Measurements from ENCODE around the gene PSMD4. TPM values are rescaled to one million over a fixed set of nuclear protein-coding genes. Genes with fewer than 3 reads are reported as not detected.
A peak's percentile ranks its signal among the peaks of the same experiment; 100 is the strongest.
"Not testable (repeated sequence)": the region's sequence is repeated elsewhere in the genome, so short reads cannot be mapped to it uniquely, and the experiment has no call there.

Gene PSMD4
- 100 to 1,000 TPM; 112 to 182 (median 153) TPM for polyA plus RNA-seq
- long read RNA-seq, donor 1 = 0 reads
- long read RNA-seq, donor 2, transcript PSMD4-202 (10 exons, 1,350 nt) = major isoform, 14 of 26 reads
- long read RNA-seq, donor 2, partial matches to known transcripts = 11 of 26 reads
- long read RNA-seq, donor 2, other reads (novel, unspliced or antisense) = 0 of 26 reads
- long read RNA-seq, donor 3, transcript PSMD4-202 (10 exons, 1,350 nt) = major isoform, 30 of 56 reads
- long read RNA-seq, donor 3, partial matches to known transcripts = 21 of 56 reads
- long read RNA-seq, donor 3, other reads (novel, unspliced or antisense) = 0 of 56 reads
- long read RNA-seq, donor 4, partial matches to known transcripts = 0 of 1 reads
- long read RNA-seq, donor 4, other reads (novel, unspliced or antisense) = 0 of 1 reads
- long read RNA-seq, donor 5, transcript PSMD4-202 (10 exons, 1,350 nt) = major isoform, 10 of 41 reads
- long read RNA-seq, donor 5, partial matches to known transcripts = 30 of 41 reads
- long read RNA-seq, donor 5, other reads (novel, unspliced or antisense) = 0 of 41 reads
- long read RNA-seq, donor 6, transcript PSMD4-202 (10 exons, 1,350 nt) = major isoform, 36 of 70 reads
- long read RNA-seq, donor 6, partial matches to known transcripts = 27 of 70 reads
- long read RNA-seq, donor 6, other reads (novel, unspliced or antisense) = 5 of 70 reads
- long read RNA-seq, donor 7 = 0 reads
- long read RNA-seq, donor 8, partial matches to known transcripts = 0 of 4 reads
- long read RNA-seq, donor 8, other reads (novel, unspliced or antisense) = 0 of 4 reads
- long read RNA-seq, donor 9, transcript PSMD4-202 (10 exons, 1,350 nt) = major isoform, 10 of 19 reads
- long read RNA-seq, donor 9, partial matches to known transcripts = 7 of 19 reads
- long read RNA-seq, donor 9, other reads (novel, unspliced or antisense) = 0 of 19 reads
- long read RNA-seq, donor 10, transcript PSMD4-202 (10 exons, 1,350 nt) = major isoform, 33 of 74 reads
- long read RNA-seq, donor 10, partial matches to known transcripts = 35 of 74 reads
- long read RNA-seq, donor 10, other reads (novel, unspliced or antisense) = 0 of 74 reads

DNA sequence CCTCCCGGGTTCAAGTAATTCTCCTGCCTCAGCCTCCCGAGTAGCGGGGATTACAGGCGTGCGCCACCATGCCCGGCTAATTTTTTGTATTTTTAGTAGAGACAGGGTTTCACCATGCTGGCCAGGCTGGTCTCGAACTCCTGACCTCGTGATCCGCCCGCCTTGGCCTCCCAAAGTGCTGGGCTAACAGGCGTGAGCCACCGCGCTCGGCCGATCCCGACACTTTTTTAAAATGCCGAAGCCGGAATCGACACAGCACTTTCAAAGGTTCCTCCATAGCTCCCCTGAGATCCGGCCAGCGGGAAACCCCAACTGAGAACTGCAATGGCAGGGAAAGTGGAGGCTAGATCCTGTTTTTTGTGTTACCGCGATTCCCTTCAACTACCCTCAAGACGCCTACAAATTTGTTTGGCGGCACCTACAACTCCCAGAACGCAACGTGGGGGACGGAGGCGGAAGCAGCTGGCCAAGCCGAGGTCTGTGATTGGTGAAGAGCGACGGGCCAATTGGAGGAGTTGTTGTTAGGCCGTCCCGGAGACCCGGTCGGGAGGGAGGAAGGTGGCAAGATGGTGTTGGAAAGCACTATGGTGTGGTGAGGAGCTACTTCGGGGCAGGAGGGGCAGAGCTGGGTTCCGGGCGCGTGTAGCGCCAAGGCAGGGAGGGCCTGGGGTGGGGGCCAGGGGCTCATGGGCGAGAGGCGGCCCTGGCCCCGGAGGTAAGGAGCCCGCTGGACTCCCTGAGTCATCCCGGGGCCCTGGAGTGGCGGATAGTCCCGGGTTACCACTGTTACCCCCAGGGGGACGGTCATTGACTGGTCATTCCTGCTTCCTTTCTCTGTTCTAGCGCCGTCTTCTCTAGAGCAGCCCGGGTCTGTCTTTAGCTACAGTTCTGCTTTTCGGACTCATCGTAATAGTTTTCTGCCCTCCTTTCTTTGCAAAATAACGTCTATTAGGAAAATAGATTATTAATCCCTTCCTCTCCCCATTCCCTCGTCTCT lies at the start of gene PSMD4:
Gene PSMD4 (plus strand): TSS at position 518 of the 997 bp plus-strand sequence. CDS start 49 bp downstream, at position 567.
- Histone ChIP-seq H3K27ac (ENCODE audit: low read depth in 1 of 3, low read length in 2 of 3) (peak within 1 kb of the TSS; percentile 70 to 93 (median 80)), H3K4me3 (ENCODE audit: low read depth in 1 of 3, low read length in 3 of 3) (peak within 1 kb of the TSS; percentile 80 to 93 (median 83)), H3K36me3 (ENCODE audit: control insufficient read depth in 3 of 3, insufficient read depth in 2 of 3, low read depth in 1 of 3, low read length in 3 of 3) (peaks cover 0 to 15% (median 0%) of the 10 kb centered on the region in 3 donors), H3K9me3 (ENCODE audit: control insufficient read depth in 2 of 2, insufficient read depth in 1 of 2, low read depth in 1 of 2, low read length in 1 of 2) (no peaks in the 10 kb centered on the region), H3K4me1 (ENCODE audit: control insufficient read depth in 3 of 3, insufficient read depth in 2 of 3, low read depth in 1 of 3, low read length in 2 of 3) (peaks cover 0 to 3% (median 3%) of the 10 kb centered on the region in 3 donors), H3K27me3 (ENCODE audit: control insufficient read depth in 3 of 3, insufficient read depth in 3 of 3, low read length in 3 of 3) (no peaks in the 10 kb centered on the region)
- 8 to 11% (median 9%) methylated on average over 56 of the region's 56 CpGs for WGBS, 3 donors
- no peak for FAIRE-seq
- peak; percentile 98 to 99 for DNase-seq

DNA sequence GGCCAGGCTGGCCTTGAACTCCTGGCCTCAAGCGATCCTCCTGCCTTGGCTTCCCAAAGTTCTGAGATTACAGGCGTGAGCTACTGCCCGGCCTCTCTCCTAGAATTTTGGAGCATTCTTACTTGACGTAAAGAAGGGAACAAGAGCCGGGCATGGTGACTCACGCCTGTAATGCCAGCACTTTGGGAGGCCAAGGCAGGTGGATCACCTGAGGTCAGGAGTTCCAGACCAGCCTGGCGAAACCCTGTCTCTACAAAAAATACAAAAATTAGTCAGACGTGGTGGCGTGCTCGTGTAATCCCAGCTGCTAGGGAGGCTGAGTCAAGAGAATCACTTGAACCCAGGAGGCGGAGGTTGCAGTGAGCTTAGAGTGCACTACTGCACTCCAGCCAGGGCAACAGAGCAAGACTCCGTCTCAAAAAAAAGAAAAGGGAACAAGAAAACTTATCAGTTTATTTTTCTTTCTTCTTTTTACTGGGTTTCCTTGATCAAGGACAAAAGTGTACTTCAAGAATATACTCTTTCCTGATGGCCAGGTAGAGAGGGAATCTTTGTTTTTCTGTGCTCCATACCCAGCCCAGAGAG lies 49.1 kb upstream of the PSMD4 start:
- H3K4me3 ChIP-seq (ENCODE audit: low read depth in 1 of 3, low read length in 3 of 3); FAIRE-seq; H3K27ac ChIP-seq (ENCODE audit: low read depth in 1 of 3, low read length in 2 of 3); DNase-seq; H3K9me3 ChIP-seq (ENCODE audit: control insufficient read depth in 2 of 2, insufficient read depth in 1 of 2, low read depth in 1 of 2, low read length in 1 of 2); H3K27me3 ChIP-seq (ENCODE audit: control insufficient read depth in 3 of 3, insufficient read depth in 3 of 3, low read length in 3 of 3); H3K4me1 ChIP-seq (ENCODE audit: control insufficient read depth in 3 of 3, insufficient read depth in 2 of 3, low read depth in 1 of 3, low read length in 2 of 3): not testable (repeated sequence)
- whole genome bisulfite sequencing, 3 donors = 88 to 95% (median 92%) methylated on average over 12 of the region's 12 CpGs
- H3K36me3 ChIP-seq (ENCODE audit: control insufficient read depth in 3 of 3, insufficient read depth in 2 of 3, low read depth in 1 of 3, low read length in 3 of 3) = peaks cover 0 to 61% (median 8%) of the 10 kb centered on the region in 3 donors

DNA sequence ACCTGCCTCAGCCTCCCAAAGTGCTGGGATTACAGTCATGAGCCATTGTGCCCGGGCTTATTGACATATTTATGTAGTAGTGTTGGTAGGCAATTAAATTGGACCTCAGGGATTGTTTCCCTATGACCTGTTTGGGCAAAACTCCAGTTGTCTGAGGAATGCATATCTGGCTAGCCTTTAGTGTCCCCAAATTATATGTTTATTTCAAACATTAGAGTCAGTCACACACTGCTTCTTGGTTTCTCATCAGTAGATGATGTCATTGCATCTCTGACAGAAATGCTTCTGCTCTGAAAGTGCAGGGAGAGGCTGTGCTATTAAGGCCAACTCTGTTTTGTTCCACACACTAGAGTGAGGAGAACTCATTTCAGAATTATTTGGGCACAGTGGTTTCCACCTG lies 43.7 kb upstream of the PSMD4 start:
- WGBS, 3 donors = 79 to 83% (median 82%) methylated on average over 1 of the region's 1 CpG
- no peaks in the 10 kb centered on the region for H3K4me1 ChIP-seq (ENCODE audit: control insufficient read depth in 3 of 3, insufficient read depth in 2 of 3, low read depth in 1 of 3, low read length in 2 of 3)

DNA sequence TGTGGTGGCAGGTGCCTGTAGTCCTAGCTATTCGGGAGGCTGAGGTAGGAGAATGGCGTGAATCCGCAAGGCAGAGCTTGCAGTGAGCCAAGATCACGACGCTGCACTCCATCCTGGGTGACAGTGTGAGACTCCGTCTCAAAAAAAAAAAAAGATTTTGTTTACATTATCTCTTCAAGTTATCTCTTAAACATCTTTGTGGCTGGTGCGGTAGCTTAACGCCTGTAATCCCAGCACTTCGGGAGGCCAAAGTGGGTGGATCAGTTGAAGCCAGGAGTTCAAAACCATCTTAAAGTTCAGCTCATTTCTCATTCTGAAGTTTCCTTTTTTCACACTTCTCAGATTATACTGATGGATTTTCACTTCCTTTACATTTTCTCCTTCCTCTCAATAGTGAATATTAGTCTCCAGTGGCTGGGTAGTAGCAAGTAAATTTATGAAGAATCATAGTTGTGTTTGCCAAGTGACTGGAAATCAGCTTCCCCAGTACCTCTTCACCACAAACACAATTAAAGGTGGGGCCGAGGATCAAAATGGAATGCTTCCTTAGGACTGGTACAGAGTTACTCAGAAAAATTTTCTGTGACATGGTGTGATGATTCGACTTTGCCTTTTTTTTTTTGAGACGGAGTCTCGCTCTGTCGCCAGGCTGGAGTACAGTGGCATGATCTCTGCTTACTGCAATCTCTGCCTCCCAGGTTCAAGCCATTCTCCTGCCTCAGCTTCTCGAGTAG lies 42.4 kb upstream of the PSMD4 start:
- no peak for DNase-seq
- Histone ChIP-seq H3K27ac (ENCODE audit: low read depth in 1 of 3, low read length in 2 of 3) (no peak overlapping the region), H3K27me3 (ENCODE audit: control insufficient read depth in 3 of 3, insufficient read depth in 3 of 3, low read length in 3 of 3) (no peaks in the 10 kb centered on the region), H3K36me3 (ENCODE audit: control insufficient read depth in 3 of 3, insufficient read depth in 2 of 3, low read depth in 1 of 3, low read length in 3 of 3) (peaks cover 0 to 51% (median 6%) of the 10 kb centered on the region in 3 donors), H3K4me1 (ENCODE audit: control insufficient read depth in 3 of 3, insufficient read depth in 2 of 3, low read depth in 1 of 3, low read length in 2 of 3) (peaks cover 0 to 2% (median 0%) of the 10 kb centered on the region in 3 donors), H3K9me3 (ENCODE audit: control insufficient read depth in 2 of 2, insufficient read depth in 1 of 2, low read depth in 1 of 2, low read length in 1 of 2) (no peaks in the 10 kb centered on the region), H3K4me3 (ENCODE audit: low read depth in 1 of 3, low read length in 3 of 3) (no peak overlapping the region)
- 74 to 84% (median 83%) methylated on average over 15 of the region's 15 CpGs for WGBS, 3 donors
- FAIRE-seq = no peak

More for the DNA sequence above, 43.7 kb upstream of the PSMD4 start:
- Histone ChIP-seq H3K4me3 (ENCODE audit: low read depth in 1 of 3, low read length in 3 of 3) (no peak overlapping the region), H3K27me3 (ENCODE audit: control insufficient read depth in 3 of 3, insufficient read depth in 3 of 3, low read length in 3 of 3) (no peaks in the 10 kb centered on the region), H3K9me3 (ENCODE audit: control insufficient read depth in 2 of 2, insufficient read depth in 1 of 2, low read depth in 1 of 2, low read length in 1 of 2) (no peaks in the 10 kb centered on the region), H3K36me3 (ENCODE audit: control insufficient read depth in 3 of 3, insufficient read depth in 2 of 3, low read depth in 1 of 3, low read length in 3 of 3) (peaks cover 0 to 58% (median 6%) of the 10 kb centered on the region in 3 donors), H3K27ac (ENCODE audit: low read depth in 1 of 3, low read length in 2 of 3) (no peak overlapping the region)
- FAIRE-seq (no peak), DNase-seq (no peak)

DNA sequence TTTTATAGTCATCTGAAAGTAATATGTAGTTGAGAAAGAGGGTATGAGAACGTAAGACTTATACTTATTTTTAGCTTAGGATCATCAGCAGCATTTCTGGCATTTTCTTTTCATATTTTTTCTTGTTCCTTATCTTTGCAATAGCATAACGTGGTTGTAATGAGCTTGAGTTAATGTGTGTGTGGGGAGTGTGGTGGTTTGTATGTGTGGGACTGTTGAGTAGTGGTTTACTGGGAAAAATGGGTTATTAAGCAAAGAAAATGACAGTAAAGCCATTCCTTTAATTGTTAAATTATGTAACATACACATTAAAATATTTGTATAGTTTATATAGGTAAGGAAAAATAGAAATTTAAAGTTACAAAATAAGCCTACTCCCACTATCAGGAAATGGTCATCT lies 41.0 kb upstream of the PSMD4 start:
- H3K36me3 ChIP-seq (ENCODE audit: control insufficient read depth in 3 of 3, insufficient read depth in 2 of 3, low read depth in 1 of 3, low read length in 3 of 3) = peaks cover 0 to 47% (median 2%) of the 10 kb centered on the region in 3 donors
- 24 to 52% (median 43%) methylated on average over 2 of the region's 2 CpGs for WGBS, 3 donors
- H3K27ac ChIP-seq (ENCODE audit: low read depth in 1 of 3, low read length in 2 of 3) = no peak overlapping the region
- H3K4me1 ChIP-seq (ENCODE audit: control insufficient read depth in 3 of 3, insufficient read depth in 2 of 3, low read depth in 1 of 3, low read length in 2 of 3) = peaks cover 0 to 3% (median 0%) of the 10 kb centered on the region in 3 donors
- no peak overlapping the region for H3K4me3 ChIP-seq (ENCODE audit: low read depth in 1 of 3, low read length in 3 of 3)
- H3K9me3 ChIP-seq (ENCODE audit: control insufficient read depth in 2 of 2, insufficient read depth in 1 of 2, low read depth in 1 of 2, low read length in 1 of 2) = no peaks in the 10 kb centered on the region
- H3K27me3 ChIP-seq (ENCODE audit: control insufficient read depth in 3 of 3, insufficient read depth in 3 of 3, low read length in 3 of 3) = no peaks in the 10 kb centered on the region
- DNase-seq = no peak
- no peak for FAIRE-seq

DNA sequence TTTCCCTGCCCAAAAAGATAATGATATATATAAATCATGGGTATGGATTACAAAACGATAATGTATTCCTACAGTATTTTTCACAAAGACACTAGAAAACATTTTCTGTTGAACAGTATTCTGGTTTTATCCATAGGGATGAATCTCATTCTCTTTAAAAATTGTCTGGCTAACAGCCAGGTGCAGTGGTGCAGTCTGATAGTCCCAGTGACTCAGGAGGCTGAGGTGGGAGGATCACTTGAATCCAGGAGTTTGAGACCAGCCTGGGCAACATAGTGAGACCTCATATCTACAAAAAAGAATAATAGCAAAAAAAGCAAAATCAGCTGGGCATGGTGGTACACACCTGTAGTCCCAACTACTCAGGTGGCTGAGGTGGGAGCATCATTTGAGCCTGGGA lies 32.9 kb upstream of the PSMD4 start:
- peaks cover 0 to 46% (median 6%) of the 10 kb centered on the region in 3 donors for H3K36me3 ChIP-seq (ENCODE audit: control insufficient read depth in 3 of 3, insufficient read depth in 2 of 3, low read depth in 1 of 3, low read length in 3 of 3)
- FAIRE-seq (no peak), DNase-seq (no peak)
- no peak overlapping the region for H3K4me3 ChIP-seq (ENCODE audit: low read depth in 1 of 3, low read length in 3 of 3)
- peaks cover 0 to 3% (median 0%) of the 10 kb centered on the region in 3 donors for H3K4me1 ChIP-seq (ENCODE audit: control insufficient read depth in 3 of 3, insufficient read depth in 2 of 3, low read depth in 1 of 3, low read length in 2 of 3)
- no peak overlapping the region for H3K27ac ChIP-seq (ENCODE audit: low read depth in 1 of 3, low read length in 2 of 3)
- WGBS, 3 donors = 77 to 94% (median 93%) methylated on average over 1 of the region's 1 CpG
- no peaks in the 10 kb centered on the region for H3K9me3 ChIP-seq (ENCODE audit: control insufficient read depth in 2 of 2, insufficient read depth in 1 of 2, low read depth in 1 of 2, low read length in 1 of 2)
- H3K27me3 ChIP-seq (ENCODE audit: control insufficient read depth in 3 of 3, insufficient read depth in 3 of 3, low read length in 3 of 3) = no peaks in the 10 kb centered on the region

DNA sequence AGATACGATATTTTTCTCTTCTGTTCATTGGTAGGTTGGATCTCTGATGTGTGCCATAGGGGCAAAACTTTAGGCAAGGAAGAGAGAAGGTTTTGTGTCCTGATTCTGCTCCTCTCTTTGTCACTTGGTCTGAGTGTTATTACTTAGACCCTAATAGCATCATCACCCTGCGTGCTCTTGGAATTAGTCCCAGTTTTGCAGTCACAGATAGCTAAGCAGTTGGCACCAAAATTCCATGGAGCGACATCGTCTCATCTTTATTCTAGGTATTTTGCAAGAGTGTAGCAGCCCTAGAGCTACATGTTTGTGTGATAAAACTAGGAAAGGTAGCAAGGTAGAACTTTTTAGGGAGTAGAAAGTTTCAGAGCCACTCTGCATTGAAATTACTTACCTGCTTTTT lies 32.4 kb upstream of the PSMD4 start:
- WGBS, 3 donors = 89 to 93% (median 93%) methylated on average over 4 of the region's 4 CpGs
- Histone ChIP-seq H3K27ac (ENCODE audit: low read depth in 1 of 3, low read length in 2 of 3) (no peak overlapping the region), H3K27me3 (ENCODE audit: control insufficient read depth in 3 of 3, insufficient read depth in 3 of 3, low read length in 3 of 3) (no peaks in the 10 kb centered on the region), H3K9me3 (ENCODE audit: control insufficient read depth in 2 of 2, insufficient read depth in 1 of 2, low read depth in 1 of 2, low read length in 1 of 2) (no peaks in the 10 kb centered on the region), H3K4me1 (ENCODE audit: control insufficient read depth in 3 of 3, insufficient read depth in 2 of 3, low read depth in 1 of 3, low read length in 2 of 3) (peaks cover 0 to under 1% (median 0%) of the 10 kb centered on the region in 3 donors), H3K4me3 (ENCODE audit: low read depth in 1 of 3, low read length in 3 of 3) (no peak overlapping the region), H3K36me3 (ENCODE audit: control insufficient read depth in 3 of 3, insufficient read depth in 2 of 3, low read depth in 1 of 3, low read length in 3 of 3) (peaks cover 0 to 44% (median 6%) of the 10 kb centered on the region in 3 donors)
- DNase-seq (no peak), FAIRE-seq (no peak)

Measured in small intestine (tissue), 16 donors.